ENCODE data around the gene TTC39B. TPM values are rescaled to one million over a fixed set of nuclear protein-coding genes. Genes with fewer than 3 reads are reported as not detected.

The TTC39B gene
- total RNA-seq, 1 donor from 2014 or later: 3.1 TPM

DNA sequence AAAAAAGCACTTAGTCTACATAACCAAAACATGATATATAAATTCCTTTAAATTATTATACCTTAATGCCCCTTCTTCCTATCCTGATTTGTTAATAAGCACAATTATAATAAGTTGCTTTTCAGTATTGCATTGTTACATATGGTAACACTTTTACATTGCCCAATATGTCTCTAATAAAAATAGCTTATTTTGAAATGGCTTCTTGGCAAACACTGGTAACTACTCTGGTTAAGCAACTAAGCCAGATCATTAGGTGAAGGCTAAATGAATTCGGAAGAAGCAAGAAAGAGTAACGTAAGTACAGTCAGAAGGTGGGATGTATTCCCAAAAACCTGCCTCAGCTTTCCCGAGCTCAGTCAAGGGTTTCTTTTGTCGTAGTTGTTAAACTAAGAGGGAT lies 85.3 kb downstream of the TTC39B start:
- Mint-ChIP-seq H3K9me3 (ENCODE audit: unreplicated experiment) (no peaks in the 10 kb centered on the region), H3K4me1 (ENCODE audit: low read depth, unreplicated experiment) (no peaks in the 10 kb centered on the region), H3K27me3 (ENCODE audit: unreplicated experiment) (no peaks in the 10 kb centered on the region), H3K36me3 (ENCODE audit: unreplicated experiment) (no peaks in the 10 kb centered on the region), H3K4me3 (ENCODE audit: unreplicated experiment) (no peak overlapping the region), H3K27ac (ENCODE audit: unreplicated experiment) (no peak overlapping the region)
- TF ChIP-seq, protein P1, sequence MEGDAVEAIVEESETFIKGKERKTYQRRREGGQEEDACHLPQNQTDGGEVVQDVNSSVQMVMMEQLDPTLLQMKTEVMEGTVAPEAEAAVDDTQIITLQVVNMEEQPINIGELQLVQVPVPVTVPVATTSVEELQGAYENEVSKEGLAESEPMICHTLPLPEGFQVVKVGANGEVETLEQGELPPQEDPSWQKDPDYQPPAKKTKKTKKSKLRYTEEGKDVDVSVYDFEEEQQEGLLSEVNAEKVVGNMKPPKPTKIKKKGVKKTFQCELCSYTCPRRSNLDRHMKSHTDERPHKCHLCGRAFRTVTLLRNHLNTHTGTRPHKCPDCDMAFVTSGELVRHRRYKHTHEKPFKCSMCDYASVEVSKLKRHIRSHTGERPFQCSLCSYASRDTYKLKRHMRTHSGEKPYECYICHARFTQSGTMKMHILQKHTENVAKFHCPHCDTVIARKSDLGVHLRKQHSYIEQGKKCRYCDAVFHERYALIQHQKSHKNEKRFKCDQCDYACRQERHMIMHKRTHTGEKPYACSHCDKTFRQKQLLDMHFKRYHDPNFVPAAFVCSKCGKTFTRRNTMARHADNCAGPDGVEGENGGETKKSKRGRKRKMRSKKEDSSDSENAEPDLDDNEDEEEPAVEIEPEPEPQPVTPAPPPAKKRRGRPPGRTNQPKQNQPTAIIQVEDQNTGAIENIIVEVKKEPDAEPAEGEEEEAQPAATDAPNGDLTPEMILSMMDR (IDR thresholded peaks at IDR 0.05; ENCODE audit: partially characterized antibody, unreplicated experiment): no peak
- no peak for DNase-seq

- Mint-ChIP-seq H3K4me1 (ENCODE audit: low read depth, unreplicated experiment) (no peaks in the 10 kb centered on the region), H3K27me3 (ENCODE audit: unreplicated experiment) (no peaks in the 10 kb centered on the region), H3K9me3 (ENCODE audit: unreplicated experiment) (peaks cover 2% of the 10 kb centered on the region), H3K27ac (ENCODE audit: unreplicated experiment) (no peak overlapping the region), H3K36me3 (ENCODE audit: unreplicated experiment) (no peaks in the 10 kb centered on the region), H3K4me3 (ENCODE audit: unreplicated experiment) (no peak overlapping the region)
- TF ChIP-seq, protein P1 (IDR thresholded peaks at IDR 0.05; ENCODE audit: partially characterized antibody, unreplicated experiment): no peak
- no peak for DNase-seq
Observed at GRCh38 chr9:15220658-15221318, 86.2 kb downstream of the TTC39B start.

GRCh38 chr9:15219546-15219945 lies 87.5 kb downstream of the TTC39B start:
- Mint-ChIP-seq H3K27ac (ENCODE audit: unreplicated experiment) (no peak overlapping the region), H3K36me3 (ENCODE audit: unreplicated experiment) (no peaks in the 10 kb centered on the region), H3K4me3 (ENCODE audit: unreplicated experiment) (no peak overlapping the region), H3K4me1 (ENCODE audit: low read depth, unreplicated experiment) (no peaks in the 10 kb centered on the region), H3K27me3 (ENCODE audit: unreplicated experiment) (no peaks in the 10 kb centered on the region), H3K9me3 (ENCODE audit: unreplicated experiment) (peaks cover 2% of the 10 kb centered on the region)
- TF ChIP-seq, protein P1 (IDR thresholded peaks at IDR 0.05; ENCODE audit: partially characterized antibody, unreplicated experiment): no peak
- no peak for DNase-seq

DNA sequence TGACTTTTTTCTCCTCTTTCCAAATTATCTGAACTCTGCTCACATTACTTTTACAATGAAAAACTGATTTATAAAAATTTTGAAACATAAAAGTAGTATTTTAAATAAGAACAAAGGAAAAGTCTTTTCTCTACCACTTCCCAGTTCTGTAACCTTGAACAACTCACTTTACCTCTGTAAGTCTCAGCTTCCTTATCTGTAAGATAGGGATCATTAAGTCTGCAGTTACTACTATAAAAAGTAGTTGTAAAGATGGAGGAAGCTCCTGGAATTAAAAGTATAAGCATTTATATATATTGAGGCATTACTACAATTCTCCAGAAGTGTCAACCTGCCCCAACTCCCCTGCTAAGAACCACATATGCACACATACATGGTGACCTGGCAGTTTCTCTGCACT lies 88.0 kb downstream of the TTC39B start:
- Mint-ChIP-seq H3K4me3 (ENCODE audit: unreplicated experiment) (no peak overlapping the region), H3K27ac (ENCODE audit: unreplicated experiment) (no peak overlapping the region), H3K36me3 (ENCODE audit: unreplicated experiment) (no peaks in the 10 kb centered on the region), H3K27me3 (ENCODE audit: unreplicated experiment) (no peaks in the 10 kb centered on the region), H3K9me3 (ENCODE audit: unreplicated experiment) (peaks cover 2% of the 10 kb centered on the region), H3K4me1 (ENCODE audit: low read depth, unreplicated experiment) (no peaks in the 10 kb centered on the region)
- TF ChIP-seq, protein P1 (IDR thresholded peaks at IDR 0.05; ENCODE audit: partially characterized antibody, unreplicated experiment): no peak
- DNase-seq: no peak

GRCh38 chr9:15213249-15213648 lies 93.8 kb downstream of the TTC39B start:
- DNase-seq: no peak
- Mint-ChIP-seq H3K4me3 (ENCODE audit: unreplicated experiment) (no peak overlapping the region), H3K27ac (ENCODE audit: unreplicated experiment) (no peak overlapping the region), H3K27me3 (ENCODE audit: unreplicated experiment) (no peaks in the 10 kb centered on the region), H3K9me3 (ENCODE audit: unreplicated experiment) (peaks cover 2% of the 10 kb centered on the region), H3K4me1 (ENCODE audit: low read depth, unreplicated experiment) (peaks cover 7% of the 10 kb centered on the region), H3K36me3 (ENCODE audit: unreplicated experiment) (no peaks in the 10 kb centered on the region)
- TF ChIP-seq, protein P1 (IDR thresholded peaks at IDR 0.05; ENCODE audit: partially characterized antibody, unreplicated experiment): no peak

All from glutamatergic neuron (in vitro differentiated cells).